Neuronal stem cell (in vitro differentiated cells): ENCODE measurements around the gene OR5AU1.

Source experiments
- DNase-seq: peaks from one replicate; pipeline ENCODE4 v3.0.0-alpha.2; 2013; ENCODE audit warnings: low spot score
- H2AFZ ChIP-seq: one replicate; pipeline ENCODE4 v1.6.1; 2013; ENCODE audit warnings: mild to moderate bottlenecking, low read length, inconsistent platforms
- H2AK5ac ChIP-seq: 2 replicates; pipeline ENCODE4 v1.6.1; 2013; ENCODE audit warnings: low read depth, mild to moderate bottlenecking, inconsistent platforms, low read length, moderate library complexity, mixed read lengths
- H2BK120ac ChIP-seq: 2 replicates; pipeline ENCODE4 v1.6.1; 2013; ENCODE audit warnings: low read depth, mild to moderate bottlenecking, inconsistent platforms, low read length, moderate library complexity, mixed read lengths
- H2BK12ac ChIP-seq: one replicate; pipeline ENCODE4 v1.6.1; 2013; ENCODE audit warnings: low read length, inconsistent platforms
- H2BK15ac ChIP-seq: 2 replicates; pipeline ENCODE4 v1.6.1; 2013; ENCODE audit warnings: mild to moderate bottlenecking, low read length, inconsistent platforms, mixed read lengths
- H2BK5ac ChIP-seq: one replicate; pipeline ENCODE4 v1.6.1; 2013; ENCODE audit warnings: inconsistent platforms, mild to moderate bottlenecking, low read length, moderate library complexity
- H3K14ac ChIP-seq: one replicate; pipeline ENCODE4 v1.6.1; 2013; ENCODE audit warnings: low read length, inconsistent platforms
- H3K18ac ChIP-seq: 2 replicates; pipeline ENCODE4 v1.6.1; 2013; ENCODE audit warnings: low read length, inconsistent platforms
- H3K23ac ChIP-seq: 2 replicates; pipeline ENCODE4 v1.6.1; 2013; ENCODE audit warnings: low read depth, mild to moderate bottlenecking, mixed read lengths, low read length, inconsistent platforms; ENCODE audit not compliant: poor library complexity
- H3K27ac ChIP-seq: replicated peaks from 3 replicates; pipeline ENCODE4 v1.5.1; 2013; ENCODE audit warnings: low read length, inconsistent platforms
- H3K27me3 ChIP-seq, 3 experiments: 2 replicates each; pipeline ENCODE4 v1.6.1; 2013; ENCODE audit warnings: low read length in 3 of 3, mild to moderate bottlenecking in 2 of 3, inconsistent platforms in 1 of 3, low read depth in 1 of 3, mixed read lengths in 1 of 3, moderate library complexity in 1 of 3; ENCODE audit not compliant: control insufficient read depth in 3 of 3, insufficient read depth in 3 of 3
- H3K36me3 ChIP-seq, 2 donors: replicated peaks in 1 of 2; 2 replicates each; pipeline ENCODE4 v1.6.1; 2013; ENCODE audit warnings: low read length in 2 of 2; ENCODE audit not compliant: control insufficient read depth in 2 of 2, insufficient read depth in 2 of 2
- H3K4ac ChIP-seq: 2 replicates; pipeline ENCODE4 v1.6.1; 2013; ENCODE audit warnings: inconsistent platforms, mild to moderate bottlenecking, low read length, moderate library complexity
- H3K4me1 ChIP-seq, 2 donors: 1 replicate in 1 of 2; 2 replicates in 1 of 2; pipeline ENCODE4 v1.6.1; 2013; ENCODE audit warnings: low read length in 2 of 2, low read depth in 1 of 2; ENCODE audit not compliant: control insufficient read depth in 2 of 2, insufficient read depth in 1 of 2
- H3K4me2 ChIP-seq: one replicate; pipeline ENCODE4 v1.6.1; 2013; ENCODE audit warnings: mild to moderate bottlenecking, low read length, inconsistent platforms; ENCODE audit not compliant: insufficient read depth, poor library complexity, severe bottlenecking
- H3K4me3 ChIP-seq, 2 donors: 2 replicates each; pipeline ENCODE4 v1.5.1; 2013; ENCODE audit warnings: low read length in 2 of 2, mild to moderate bottlenecking in 2 of 2, inconsistent platforms in 1 of 2, moderate library complexity in 1 of 2
- H3K79me1 ChIP-seq: one replicate; pipeline ENCODE4 v1.6.1; 2013; ENCODE audit warnings: low read depth, mild to moderate bottlenecking, inconsistent platforms, low read length, moderate library complexity
- H3K9ac ChIP-seq: one replicate; pipeline ENCODE4 v1.6.1; 2013; ENCODE audit warnings: mild to moderate bottlenecking, low read depth, low read length, inconsistent platforms; ENCODE audit not compliant: poor library complexity
- H3K9me3 ChIP-seq, 2 donors: replicated peaks in 1 of 2; 2 replicates each; pipeline versions ENCODE3 to v1.6.1; 2013; ENCODE audit warnings: low read length in 2 of 2, mild to moderate bottlenecking in 2 of 2, inconsistent platforms in 1 of 2, low read depth in 1 of 2, mixed read lengths in 1 of 2, moderate library complexity in 1 of 2; ENCODE audit not compliant: control insufficient read depth in 2 of 2, insufficient read depth in 1 of 2
- H4K8ac ChIP-seq: one replicate; pipeline ENCODE4 v1.6.1; 2013; ENCODE audit warnings: low read depth, mild to moderate bottlenecking, inconsistent platforms, low read length, moderate library complexity
- H4K91ac ChIP-seq: one replicate; pipeline ENCODE4 v1.6.1; 2013; ENCODE audit warnings: low read length, low read depth, mild to moderate bottlenecking, inconsistent platforms; ENCODE audit not compliant: poor library complexity
- WGBS, 2 donors: extraction: QIAGEN DNeasy Blood & Tissue Kit; methylation state at CpG; one replicate each; pipeline ENCODE4 v1.1.7; 2013; ENCODE audit warnings: missing lambda C conversion rate in 2 of 2, mixed read lengths in 1 of 2; ENCODE audit not compliant: insufficient read length in 2 of 2, insufficient replicate concordance in 1 of 2; ENCODE audit errors: extremely low coverage in 2 of 2; 5-methylcytosine and 5-hydroxymethylcytosine counted together

OR5AU1 gene

GRCh38 chr14:21192875-21193535, 37.1 kb upstream of the OR5AU1 start:
- Histone ChIP-seq H2AFZ (peak overlapping the region; percentile 99), H3K9me3 (peaks cover 0 to under 1% of the 10 kb centered on the region in 2 donors), H2BK120ac (no peak overlapping the region), H2BK12ac (no peak overlapping the region), H3K27me3 (no peaks in the 10 kb centered on the region), H3K23ac (peak overlapping the region; percentile 67), H3K18ac (peak overlapping the region; percentile 52), H2BK15ac (no peak overlapping the region), H4K91ac (no peak overlapping the region), H3K14ac (no peak overlapping the region), H3K9ac (no peak overlapping the region), H3K27ac (no peak overlapping the region), H4K8ac (no peak overlapping the region), H2BK5ac (no peak overlapping the region), H3K4me1 (peaks cover 0 to 10% of the 10 kb centered on the region in 2 donors), H3K4me3 (no peak overlapping the region), H3K4me2 (no peak overlapping the region), H3K79me1 (no peaks in the 10 kb centered on the region), H2AK5ac (peak overlapping the region; percentile 74), H3K36me3 (no peaks in the 10 kb centered on the region), H3K4ac (no peak overlapping the region)
- no peak for DNase-seq
- no CpG with 5 or more reads among the region's 7 CpGs for WGBS, 2 donors

DNA sequence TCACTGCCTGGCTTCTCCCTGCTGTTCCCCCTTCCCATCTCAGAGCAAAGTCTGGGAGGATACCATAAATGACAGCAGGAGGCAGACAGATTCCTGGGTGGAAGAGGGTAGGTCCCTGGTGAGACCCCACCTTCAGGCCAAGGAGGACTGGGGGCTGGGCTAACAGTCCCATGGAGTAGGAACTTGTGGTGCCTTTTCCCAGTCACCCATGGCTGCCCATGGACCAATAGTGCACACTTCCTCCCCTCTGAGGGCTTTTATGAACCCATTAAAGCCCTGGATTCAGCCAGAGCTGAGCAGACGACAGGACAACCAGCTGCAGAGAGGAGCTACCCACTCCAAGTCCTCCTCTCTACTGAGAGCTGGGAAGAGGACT, 36.6 kb upstream of the OR5AU1 start:
- Histone ChIP-seq H3K27ac (peak overlapping the region; percentile 27), H2BK15ac (peak overlapping the region; percentile 35), H3K14ac (no peak overlapping the region), H2AK5ac (no peak overlapping the region), H4K8ac (no peak overlapping the region), H3K18ac (peak overlapping the region; percentile 89), H3K4me3 (peak overlapping the region in 1 of 2 donors; percentile 43), H2BK120ac (no peak overlapping the region), H3K27me3 (no peaks in the 10 kb centered on the region), H3K23ac (no peak overlapping the region), H3K4me2 (peak overlapping the region; percentile 54), H3K9me3 (peaks cover 0 to 2% of the 10 kb centered on the region in 2 donors), H2BK12ac (no peak overlapping the region), H3K4ac (peak overlapping the region; percentile 79), H2BK5ac (no peak overlapping the region), H3K36me3 (no peaks in the 10 kb centered on the region), H2AFZ (peak overlapping the region; percentile 99), H4K91ac (no peak overlapping the region), H3K9ac (peak overlapping the region; percentile 39), H3K79me1 (no peaks in the 10 kb centered on the region), H3K4me1 (peaks cover 0 to 10% of the 10 kb centered on the region in 2 donors)
- DNase-seq, result no peak
- no CpG with 5 or more reads among the region's 1 CpG for WGBS, 2 donors

GRCh38 chr14:21191809-21192446, 36.1 kb upstream of the OR5AU1 start:
- peak overlapping the region; percentile 99 for H2AFZ ChIP-seq
- no peak overlapping the region for H2AK5ac ChIP-seq
- H3K27me3 ChIP-seq, result no peaks in the 10 kb centered on the region
- H2BK15ac ChIP-seq, result peak overlapping the region; percentile 35
- H3K9me3 ChIP-seq, result peaks cover 0 to 2% of the 10 kb centered on the region in 2 donors
- no peak overlapping the region for H2BK120ac ChIP-seq
- WGBS, 2 donors, result no CpG with 5 or more reads among the region's 19 CpGs
- no peaks in the 10 kb centered on the region for H3K79me1 ChIP-seq
- peak; percentile 39 for DNase-seq
- H3K4ac ChIP-seq, result peak overlapping the region; percentile 79
- peaks cover 0 to 10% of the 10 kb centered on the region in 2 donors for H3K4me1 ChIP-seq
- no peaks in the 10 kb centered on the region for H3K36me3 ChIP-seq
- H3K14ac ChIP-seq, result peak overlapping the region; percentile 44
- H4K8ac ChIP-seq, result no peak overlapping the region
- H3K18ac ChIP-seq, result peak overlapping the region; percentile 89
- no peak overlapping the region for H4K91ac ChIP-seq
- peak overlapping the region; percentile 43 to 70 for H3K4me3 ChIP-seq
- H3K27ac ChIP-seq, result peak overlapping the region; percentile 27
- H3K4me2 ChIP-seq, result peak overlapping the region; percentile 54
- H3K9ac ChIP-seq, result peak overlapping the region; percentile 39
- no peak overlapping the region for H2BK5ac ChIP-seq
- peak overlapping the region; percentile 58 for H2BK12ac ChIP-seq
- H3K23ac ChIP-seq, result peak overlapping the region; percentile 25

DNA sequence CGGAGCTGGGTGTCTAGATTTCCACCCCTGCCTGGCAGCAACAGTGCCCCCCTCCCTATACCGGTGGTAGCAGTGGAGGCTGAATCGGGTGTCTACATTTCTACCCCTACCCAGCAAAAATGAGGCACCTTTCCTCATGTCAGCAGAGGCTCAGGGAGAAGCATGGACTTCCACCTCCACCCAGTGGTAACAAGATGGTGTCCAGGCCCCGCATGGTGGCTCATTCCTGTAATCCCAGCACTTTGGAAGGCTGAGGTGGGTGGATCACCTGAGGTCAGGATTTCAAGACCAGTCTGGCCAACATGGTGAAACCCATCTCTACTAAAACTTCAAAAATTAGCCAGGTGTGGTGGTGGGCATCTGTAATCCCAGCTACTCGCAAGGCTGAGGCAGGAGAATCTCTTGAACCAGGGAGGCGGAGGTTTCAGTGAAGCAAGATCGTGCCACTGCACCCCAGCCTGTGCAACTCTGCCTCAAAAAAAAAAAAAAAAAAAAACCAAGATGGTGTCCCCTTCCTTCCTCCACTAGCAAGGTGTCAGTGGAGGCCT, 35.5 kb upstream of the OR5AU1 start:
- peaks cover 0 to 2% of the 10 kb centered on the region in 2 donors for H3K9me3 ChIP-seq
- WGBS, 2 donors, result no CpG with 5 or more reads among the region's 7 CpGs
- no peak overlapping the region for H3K14ac ChIP-seq
- no peaks in the 10 kb centered on the region for H3K27me3 ChIP-seq
- H3K23ac ChIP-seq, result no peak overlapping the region
- no peak overlapping the region for H2BK5ac ChIP-seq
- H3K4me3 ChIP-seq, result peak overlapping the region in 1 of 2 donors; percentile 43
- H2BK15ac ChIP-seq, result no peak overlapping the region
- H4K8ac ChIP-seq, result no peak overlapping the region
- H2AFZ ChIP-seq, result peak overlapping the region; percentile 99
- no peak overlapping the region for H2AK5ac ChIP-seq
- H3K4me2 ChIP-seq, result peak overlapping the region; percentile 54
- DNase-seq, result no peak
- H3K4me1 ChIP-seq, result peaks cover 0 to 10% of the 10 kb centered on the region in 2 donors
- peak overlapping the region; percentile 58 for H2BK12ac ChIP-seq
- H3K79me1 ChIP-seq, result no peaks in the 10 kb centered on the region
- no peak overlapping the region for H3K4ac ChIP-seq
- H3K9ac ChIP-seq, result peak overlapping the region; percentile 4
- H3K36me3 ChIP-seq, result no peaks in the 10 kb centered on the region
- no peak overlapping the region for H4K91ac ChIP-seq
- H2BK120ac ChIP-seq, result no peak overlapping the region
- H3K18ac ChIP-seq, result peak overlapping the region; percentile 65
- H3K27ac ChIP-seq, result no peak overlapping the region
